NCI-H2196 treated with DMSO at 0.1 percent for 48 hours (cell line): Measurements from ENCODE around the gene MAP1LC3B.

Experiments used
- DNase-seq: peaks from one replicate; lab custom pipeline; 2025; ENCODE audit not compliant: unreplicated experiment; lab: John Stamatoyannopoulos, UW

MAP1LC3B gene

DNA sequence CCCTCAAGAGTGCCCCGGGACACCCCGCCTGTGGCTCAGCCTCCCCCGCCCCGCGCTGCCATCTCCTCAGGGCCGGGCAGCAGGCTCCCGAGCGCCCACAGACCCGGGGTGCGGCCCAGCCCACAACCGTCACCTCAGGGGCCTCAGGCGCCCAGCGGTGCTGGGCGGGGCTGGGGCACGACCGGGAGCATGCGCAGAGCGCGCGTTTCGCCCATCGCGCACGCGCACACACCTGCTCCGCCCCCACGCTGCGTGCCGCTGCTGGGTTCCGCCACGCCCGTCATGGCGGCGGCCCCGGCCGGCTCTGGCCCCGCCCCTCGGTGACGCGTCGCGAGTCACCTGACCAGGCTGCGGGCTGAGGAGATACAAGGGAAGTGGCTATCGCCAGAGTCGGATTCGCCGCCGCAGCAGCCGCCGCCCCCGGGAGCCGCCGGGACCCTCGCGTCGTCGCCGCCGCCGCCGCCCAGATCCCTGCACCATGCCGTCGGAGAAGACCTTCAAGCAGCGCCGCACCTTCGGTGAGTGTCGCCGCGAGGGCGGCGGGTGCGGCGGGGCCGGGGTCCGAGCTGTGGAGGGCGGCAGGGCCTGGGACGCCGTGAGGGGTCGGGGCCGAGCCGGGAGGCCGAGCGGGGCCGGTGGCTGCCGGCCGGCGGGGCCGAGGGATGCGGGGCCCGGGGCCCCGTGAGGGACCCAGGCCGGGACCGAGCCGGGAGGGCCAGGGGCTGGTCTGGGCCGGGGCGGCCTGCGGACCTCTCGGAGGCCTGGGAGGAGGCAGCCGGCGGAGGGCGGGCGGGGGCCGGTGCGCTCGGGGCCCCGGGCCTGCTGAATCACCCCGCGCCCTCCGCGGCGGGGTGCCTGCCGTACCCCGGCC, at the start of gene MAP1LC3B:
TSS of gene MAP1LC3B (plus strand) at position 387 of the 871 bp plus-strand sequence. CDS start at position 479, 92 bp downstream.
- DNase-seq, result peak; percentile 72

DNA sequence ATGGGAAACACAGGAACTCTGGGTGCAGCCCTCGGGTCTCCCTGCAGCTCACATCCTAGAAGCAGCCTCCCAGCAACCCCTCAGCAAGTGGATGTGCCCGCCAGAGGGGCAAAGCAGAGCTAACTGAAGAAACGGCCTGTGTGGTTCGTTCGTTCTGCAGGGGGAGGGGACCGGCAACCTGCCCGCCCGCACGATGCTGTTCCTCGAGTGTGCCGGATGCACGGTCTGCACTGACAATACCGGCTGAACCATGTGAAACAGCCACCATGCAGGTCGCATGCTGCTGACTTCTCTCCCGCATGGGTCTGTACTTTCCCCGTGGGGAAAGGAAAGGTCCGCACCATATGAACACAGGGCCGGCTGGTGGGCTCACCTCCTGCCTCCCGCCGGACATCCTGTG, 49.6 kb upstream of the MAP1LC3B start:
- no peak for DNase-seq

DNA sequence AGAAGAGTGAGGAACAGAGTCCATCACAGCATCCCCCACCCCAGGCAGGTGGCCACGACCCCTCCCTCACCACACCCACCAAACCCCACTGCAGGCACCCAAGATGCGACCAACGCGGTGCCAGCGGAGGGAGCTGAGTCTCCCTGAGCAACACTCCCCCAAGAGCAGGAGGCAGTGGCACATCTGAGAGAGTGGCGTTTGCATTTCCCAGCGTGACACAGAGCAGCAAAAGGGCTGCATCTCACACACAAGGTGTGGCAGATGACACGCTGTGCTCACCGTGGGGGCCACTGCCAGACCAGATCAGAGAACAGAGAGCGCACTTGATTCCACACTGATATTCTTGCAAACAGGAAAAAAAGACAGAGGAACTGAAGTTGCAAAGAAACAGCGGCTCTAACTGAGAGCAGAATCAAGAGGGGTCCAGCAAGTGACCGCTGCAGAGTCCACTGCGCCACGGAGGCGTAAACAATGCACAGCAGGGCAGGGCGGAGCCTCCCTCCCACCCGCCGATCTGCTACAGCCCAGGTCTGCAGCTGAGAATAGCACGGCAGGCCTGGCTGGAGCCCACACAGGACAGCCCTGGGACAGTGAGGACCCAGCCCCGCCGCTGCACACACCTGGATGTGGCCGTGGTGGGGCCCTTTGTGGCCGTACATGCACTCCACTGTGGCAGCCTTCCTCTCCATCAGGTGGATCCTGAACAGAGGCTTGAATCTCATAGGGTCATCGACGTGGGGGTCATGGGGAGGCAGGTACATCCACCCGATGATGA, 49.0 kb upstream of the MAP1LC3B start:
- DNase-seq, result no peak

DNA sequence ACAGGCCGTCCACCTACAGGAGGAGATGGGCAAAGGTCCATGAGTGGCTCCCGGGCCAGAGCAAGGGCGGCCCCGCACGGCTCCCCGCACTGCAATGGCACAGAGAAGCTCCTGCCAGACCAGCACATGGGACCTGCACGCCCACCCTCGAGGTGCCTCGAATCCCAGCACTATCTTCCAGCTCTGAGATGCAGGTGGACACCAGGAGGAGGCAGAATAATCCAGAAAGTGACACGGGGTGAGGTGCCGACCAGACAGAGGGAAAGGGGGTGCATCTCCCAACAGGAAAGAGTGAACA, 48.4 kb upstream of the MAP1LC3B start:
- no peak for DNase-seq

DNA sequence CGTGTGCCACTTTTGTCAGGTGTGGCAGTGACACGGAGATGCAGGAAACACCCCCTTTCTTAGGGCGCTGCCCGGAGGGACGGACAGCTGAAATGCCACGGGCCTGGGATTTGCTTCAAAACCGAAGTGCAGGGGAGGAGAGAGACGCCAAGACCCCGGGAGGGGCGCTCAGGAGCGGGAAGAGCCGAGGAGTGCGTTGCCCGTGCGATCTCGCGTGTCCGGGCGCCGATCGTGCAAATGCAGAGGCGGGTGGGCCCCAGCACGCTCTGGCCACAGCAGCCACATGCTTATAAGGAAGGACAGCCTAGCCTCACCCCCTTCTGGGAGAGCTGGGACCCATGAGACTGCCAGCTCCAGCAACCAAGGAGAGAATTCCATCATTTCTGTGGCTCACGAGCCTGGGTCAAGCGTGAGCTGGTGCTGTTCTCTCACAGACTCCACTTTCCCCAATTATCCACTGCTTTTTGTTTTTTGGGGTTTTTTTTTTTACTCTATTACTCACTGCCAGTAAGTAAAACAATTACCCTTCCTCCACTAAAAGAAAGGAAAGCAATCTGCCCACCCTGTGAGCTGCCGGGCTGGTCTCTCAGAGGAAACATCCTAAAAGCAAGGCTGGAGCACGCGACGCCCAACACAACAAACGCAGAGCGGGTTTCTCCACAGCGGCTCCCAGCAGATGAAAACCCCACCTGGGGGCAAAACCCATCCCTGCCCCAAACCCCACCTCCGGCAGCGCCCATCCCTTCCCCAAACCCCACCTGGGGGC, 47.8 kb upstream of the MAP1LC3B start:
- DNase-seq, result no peak

DNA sequence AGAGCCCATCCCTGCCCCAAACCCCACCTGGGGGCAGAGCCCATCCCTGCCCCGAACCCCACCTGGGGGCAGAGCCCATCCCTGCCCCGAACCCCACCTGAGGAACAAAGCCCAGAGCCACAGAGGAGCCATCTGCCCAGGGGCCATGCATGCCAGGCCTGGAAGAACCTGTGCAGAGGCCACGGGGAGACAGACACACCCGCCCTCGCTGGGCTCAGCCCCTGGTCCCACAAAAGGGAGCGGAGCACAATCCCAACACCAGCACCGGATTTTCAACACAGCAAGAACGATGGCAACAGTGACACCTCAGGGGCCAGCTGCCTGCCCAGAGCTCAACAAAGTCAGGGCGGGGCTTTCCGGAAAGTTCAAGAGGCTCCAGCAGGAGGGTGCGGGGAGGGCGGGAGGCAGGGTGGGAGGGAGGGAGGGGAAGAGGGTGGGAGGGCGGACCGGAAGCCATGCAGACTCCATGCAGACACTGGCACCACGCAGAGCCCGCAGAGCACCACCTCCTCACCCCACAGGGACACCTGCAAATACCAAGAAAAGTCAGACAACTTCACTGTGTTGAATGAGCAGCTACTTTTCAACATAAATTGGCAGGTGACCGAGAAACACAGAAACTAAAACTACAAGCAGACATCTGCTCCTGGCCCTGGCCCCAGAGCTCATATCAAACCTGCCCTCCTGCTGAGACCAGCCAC, 47.1 kb upstream of the MAP1LC3B start:
- no peak for DNase-seq

DNA sequence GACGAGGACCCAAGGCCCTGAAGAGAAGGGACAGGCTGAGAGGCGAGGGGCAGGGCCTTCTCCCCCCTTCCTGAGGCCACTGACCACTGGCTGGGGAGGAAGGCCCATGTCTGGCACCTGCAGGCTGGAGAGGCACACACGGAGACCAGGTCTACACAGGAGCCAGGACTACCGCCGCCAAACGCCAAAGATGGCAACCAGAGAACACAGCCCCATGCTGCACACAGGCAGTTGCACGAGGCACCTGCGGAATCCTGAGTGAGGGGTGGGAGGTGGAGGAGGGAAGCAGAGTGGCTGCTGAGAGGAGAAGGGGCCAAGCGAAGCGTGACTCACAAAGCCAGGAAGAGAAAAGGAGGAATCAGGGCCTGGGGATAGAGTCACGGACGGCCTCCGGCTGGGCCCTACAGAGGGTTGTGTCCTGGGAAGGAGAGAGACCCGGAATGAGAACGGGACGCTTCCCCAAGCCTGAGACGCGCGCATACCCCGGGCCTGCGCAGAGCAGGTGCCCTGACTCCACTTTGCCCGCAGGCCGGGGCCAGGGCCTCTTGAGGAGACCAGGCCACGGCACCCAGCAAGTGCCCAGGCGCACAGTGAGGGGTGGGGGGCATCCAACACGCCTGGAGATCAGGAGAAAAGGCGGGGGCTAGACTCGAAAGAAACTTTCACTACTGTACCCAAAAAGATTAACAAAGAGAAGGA, 46.3 kb upstream of the MAP1LC3B start:
- no peak for DNase-seq

DNA sequence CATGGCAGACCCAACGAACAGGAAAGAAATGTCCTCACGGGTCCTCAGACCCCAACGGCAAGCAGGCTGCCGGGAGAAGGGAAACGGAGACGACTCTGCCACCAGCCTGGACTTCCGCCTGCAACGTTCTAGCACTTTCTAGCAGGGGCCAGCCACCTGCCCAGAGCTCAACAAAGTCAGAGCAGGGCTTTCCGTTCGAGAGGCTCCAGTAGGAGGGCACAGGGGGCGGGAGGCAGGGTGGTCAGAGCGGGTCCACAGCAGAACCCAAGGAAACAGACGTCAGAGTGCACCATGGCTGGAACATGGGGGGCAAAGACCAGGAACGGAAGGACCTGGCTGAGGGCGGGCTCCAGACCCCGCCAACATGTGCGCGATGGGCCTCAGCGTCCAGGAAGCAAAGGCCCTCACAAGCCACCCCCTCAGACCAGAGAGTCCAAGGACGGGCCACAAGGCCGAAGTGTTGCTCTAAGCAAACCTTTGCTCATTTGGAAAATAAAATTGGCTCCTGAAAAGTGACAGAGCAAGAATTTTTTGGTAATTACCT, 45.5 kb upstream of the MAP1LC3B start:
- no peak for DNase-seq

DNA sequence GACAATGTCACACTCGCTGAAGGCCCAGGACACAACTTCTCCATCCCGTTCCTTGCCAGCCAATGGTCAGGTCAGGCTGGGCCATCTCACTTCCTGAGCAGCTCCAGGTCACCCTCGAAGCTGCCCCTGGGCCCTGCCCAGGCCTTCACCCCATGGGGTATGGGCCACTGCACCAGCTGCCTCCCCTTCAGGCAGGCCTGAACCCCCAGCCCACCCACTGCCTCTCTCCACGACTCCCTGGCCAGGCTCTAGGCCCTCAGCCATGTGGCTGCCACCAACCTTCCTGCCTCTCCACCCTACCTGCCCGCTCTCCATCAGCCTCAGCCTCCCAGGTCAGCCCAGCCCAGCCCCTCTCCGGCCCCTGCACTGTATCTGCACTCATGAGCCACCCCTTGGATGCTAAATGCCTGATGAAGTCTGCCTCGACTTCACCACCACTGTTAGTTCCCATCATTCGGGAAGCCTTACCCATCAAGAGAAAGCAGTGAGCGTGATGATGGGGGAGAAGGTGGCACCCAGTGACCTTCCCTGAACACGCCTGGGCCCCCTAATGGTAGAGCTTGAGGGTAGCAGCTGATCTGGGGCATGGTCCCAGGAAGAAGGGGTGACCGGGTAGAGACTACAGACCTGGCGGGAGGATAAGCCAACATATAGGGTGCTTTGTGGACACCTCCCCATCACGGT, 44.1 kb upstream of the MAP1LC3B start:
- no peak for DNase-seq

DNA sequence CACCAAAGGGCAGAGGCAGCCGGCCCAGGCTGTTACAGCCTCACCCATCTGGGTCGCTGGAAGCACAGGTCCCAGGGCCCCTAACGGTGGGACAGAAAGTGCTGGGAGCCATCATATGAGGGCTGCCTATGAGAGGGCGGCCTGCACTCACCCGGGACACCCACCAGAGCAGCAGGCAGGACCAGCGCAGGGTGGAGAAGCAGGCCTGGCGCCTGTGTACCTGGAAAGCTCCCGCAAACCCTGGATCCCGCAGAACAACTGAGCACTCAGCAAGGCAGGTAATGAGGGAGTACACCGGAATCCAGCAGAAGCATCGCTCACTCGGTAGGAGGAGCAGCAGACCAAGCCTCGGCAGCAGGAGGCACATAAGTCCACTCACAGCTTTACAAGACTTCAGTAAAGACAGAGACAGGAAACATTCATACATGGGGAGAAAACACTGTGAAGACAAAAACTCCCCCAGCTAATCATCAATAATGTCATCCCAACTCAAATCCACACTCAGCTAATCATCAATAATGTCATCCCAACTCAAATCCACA, 43.4 kb upstream of the MAP1LC3B start:
- no peak for DNase-seq

DNA sequence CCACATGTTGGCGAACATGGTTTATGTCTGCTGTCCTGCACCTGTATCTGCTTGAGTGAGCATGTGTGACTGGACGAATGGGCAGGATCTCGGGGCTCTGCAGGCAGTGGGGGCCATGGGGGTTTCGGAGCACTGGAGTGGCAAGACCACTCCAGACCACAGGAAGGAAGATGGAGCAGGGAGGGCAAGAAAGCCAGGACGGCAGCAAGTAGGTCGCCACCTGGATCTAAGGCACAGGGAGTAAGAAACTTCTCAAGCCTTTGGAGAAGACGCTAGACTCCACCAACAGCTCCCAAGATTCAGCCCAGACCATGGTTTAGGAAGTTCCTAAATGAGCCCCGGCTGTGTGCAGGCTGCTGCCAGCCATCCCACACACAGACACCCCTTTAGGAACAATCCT, 42.1 kb upstream of the MAP1LC3B start:
- DNase-seq, result no peak

DNA sequence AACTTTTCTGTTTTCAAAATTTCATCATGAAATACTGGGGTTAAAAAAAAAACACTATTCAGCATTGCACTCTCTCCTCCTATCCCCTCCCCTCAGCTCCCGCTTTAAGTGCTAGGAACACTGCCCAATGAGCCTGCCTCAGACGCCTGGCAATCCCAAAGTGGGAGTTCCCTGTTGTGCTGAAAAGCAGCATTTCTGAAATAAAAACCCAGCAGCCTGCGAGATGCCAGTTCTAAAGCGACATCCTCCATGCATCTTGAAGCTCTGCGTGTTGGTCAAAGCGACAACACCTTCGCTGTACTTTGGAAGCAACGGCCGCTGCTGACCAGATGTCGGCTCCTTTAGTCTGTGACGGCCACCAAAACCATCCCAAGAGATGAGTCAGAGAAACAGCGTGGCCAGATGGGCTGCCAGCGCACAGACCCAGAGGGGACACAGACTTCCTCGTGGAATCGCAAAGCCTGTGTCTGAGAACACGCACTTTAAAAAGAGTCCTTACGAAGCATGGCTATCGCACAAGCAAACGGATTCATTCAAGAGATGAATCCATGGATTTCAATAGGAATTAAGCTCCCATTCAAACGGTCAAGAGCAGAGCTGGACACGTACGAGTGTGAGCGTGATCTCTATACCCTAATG, 41.3 kb upstream of the MAP1LC3B start:
- no peak for DNase-seq

DNA sequence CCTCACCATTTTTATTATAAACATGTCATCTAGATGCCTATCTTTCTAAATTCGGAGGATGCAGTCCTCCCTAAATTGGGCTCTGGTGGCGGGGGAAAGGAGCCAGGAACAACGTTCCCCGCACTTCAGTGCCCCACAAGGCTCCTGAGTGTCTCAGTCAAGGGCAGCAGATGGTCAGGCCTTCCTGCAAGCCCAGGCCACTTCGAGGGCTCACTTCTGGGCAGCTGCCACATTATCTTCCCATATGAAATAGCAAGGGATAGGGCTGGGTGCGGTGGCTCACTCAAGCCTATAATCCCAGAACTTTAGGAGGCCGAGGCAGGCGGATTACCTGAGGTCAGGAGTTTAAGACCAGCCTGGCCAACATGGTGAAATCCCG, 40.8 kb upstream of the MAP1LC3B start:
- DNase-seq, result no peak

DNA sequence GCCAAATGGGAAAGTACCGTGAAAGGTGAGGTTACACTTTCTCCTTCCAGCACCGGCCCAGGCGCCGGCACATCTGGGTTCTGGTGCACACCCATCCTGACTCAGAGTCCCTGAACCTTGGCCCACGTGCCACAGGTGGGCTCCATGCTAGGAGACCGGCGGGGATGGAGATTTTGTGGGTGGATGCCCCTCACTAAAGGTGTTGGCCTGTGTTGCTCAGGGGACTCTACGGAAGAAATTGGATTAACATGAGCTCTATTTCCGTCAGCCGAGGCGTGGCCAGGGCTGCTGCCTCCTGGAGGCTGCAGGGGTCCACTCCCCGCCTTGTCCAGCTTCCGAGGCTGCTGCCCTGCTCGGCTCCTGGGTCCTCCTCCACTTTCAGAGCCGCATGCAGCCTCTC, 39.3 kb upstream of the MAP1LC3B start:
- no peak for DNase-seq

DNA sequence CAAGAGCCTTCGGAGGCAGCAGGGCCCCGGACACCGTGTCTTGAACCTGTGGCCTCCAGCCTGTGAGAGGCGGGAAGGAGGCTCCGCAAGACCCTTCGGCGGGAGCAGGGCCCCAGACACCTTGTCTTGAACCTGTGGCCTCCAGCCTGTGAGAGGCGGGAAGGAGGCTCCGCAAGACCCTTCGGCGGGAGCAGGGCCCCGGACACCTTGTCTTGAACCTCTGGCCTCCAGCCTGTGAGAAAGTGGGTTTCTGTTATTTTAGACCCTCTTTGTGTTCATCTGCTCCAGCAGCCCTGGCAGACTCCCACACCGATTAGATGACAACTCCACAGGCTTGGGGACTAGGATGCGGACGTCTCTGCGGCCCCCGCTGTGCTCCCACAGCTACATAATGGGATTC, 38.5 kb upstream of the MAP1LC3B start:
- DNase-seq, result no peak

DNA sequence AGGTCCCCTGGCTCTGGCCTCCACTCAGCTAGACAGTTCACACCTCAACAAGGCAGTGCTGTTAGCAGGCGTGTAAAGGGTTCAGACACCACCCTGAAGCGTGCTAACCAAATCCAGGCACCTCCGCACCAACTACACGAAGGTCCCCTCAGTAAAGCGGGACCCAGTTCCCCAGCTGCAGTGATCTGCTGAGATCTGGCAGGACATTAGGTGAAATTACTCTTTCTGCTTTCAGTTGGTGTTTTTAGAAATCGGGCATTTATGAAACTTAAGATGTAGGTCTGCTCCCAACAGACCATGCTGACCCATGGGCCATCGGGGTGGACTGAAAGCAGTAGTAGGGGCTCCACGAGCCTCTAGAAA, 35.7 kb upstream of the MAP1LC3B start:
- no peak for DNase-seq

DNA sequence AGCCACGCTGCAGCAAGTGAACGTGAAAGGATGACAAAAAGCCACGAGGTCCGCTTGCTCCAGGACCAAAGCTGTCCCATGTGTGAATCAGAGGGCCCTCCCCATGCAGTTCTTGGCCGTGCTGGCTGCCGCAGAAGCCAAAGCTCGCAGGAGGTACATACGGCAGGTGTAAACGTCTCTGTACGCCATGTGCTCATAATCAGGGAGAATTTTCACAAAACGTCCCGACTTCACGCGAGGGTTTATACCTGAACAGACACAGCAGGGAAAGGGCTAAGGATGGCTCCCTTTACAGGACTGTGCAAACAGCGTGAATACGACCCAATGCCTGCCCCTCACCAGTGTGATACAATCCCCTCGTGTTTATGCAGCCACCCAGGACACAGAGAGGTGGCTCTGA, 33.9 kb upstream of the MAP1LC3B start:
- no peak for DNase-seq

DNA sequence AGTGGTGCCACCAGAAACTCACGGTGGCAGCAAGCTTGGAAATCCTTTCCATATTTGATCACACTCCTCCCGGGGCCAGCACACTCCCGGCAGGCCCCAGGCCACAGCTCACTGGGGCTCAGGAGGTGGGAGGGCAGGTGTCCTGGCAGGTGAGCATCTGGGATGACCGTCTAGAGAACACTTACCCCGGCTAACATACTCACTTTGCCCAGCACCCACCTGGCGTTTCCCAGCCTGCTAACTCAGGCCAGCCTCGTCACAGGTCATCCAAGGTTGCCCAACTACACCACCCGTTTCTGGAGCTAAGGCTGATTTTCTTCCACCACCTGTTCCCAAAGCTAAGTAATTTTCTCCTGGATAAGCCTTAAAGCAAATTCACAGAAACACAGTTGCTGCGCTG, 33.4 kb upstream of the MAP1LC3B start:
- no peak for DNase-seq

DNA sequence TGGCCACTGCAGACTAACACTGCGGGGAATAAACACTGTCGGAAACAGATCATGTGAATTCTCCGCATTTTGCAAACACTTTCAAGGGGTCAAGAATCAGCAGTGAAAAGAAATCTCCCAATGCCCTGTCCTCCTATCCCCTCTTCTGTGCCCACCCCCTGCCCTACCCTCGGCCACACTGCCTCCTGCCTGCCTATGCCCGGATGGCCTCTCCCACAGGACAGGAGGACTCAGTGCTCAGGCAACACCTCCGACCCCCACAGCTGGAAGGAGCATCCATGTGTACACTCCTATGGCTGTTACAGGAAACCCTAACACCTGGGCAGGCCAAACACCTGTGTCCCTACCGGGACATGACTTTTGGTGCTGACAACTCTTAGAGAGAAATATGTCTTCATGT, 33.0 kb upstream of the MAP1LC3B start:
- no peak for DNase-seq
